ENCODE results near the gene PNPLA4. TPM values are rescaled to one million over a fixed set of nuclear protein-coding genes. Genes with fewer than 3 reads are reported as not detected.

PNPLA4 gene
- total RNA-seq, 1 donor from 2014 or later = 10.3 TPM

DNA sequence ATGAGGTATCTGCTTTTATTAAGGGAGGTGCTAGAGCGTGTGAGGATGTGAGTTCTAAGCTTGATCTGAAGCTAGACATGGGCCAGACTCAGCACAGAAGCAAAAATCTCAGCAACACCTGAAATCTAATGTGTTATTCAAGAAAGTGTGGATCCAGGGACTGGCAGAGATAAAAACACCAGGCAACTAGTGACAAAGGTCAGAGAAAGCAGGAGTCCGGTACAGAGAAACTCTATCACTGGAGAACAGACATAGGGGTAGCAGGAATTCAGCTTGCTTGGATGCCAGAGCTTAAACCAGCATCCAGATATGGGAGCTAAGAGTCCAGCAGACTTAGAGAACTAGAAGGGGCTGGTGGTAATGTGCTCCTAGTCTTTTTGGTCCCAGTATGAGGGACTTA lies 50.3 kb downstream of the PNPLA4 start:
- no peak for DNase-seq (ENCODE audit: low read depth)
- FAIRE-seq = no peak
- Histone ChIP-seq H3K36me3 (ENCODE audit: control insufficient read depth, insufficient read depth, low read length) (no peaks in the 10 kb centered on the region), H3K4me3 (ENCODE audit: low read depth, low read length) (no peak overlapping the region), H3K27me3 (ENCODE audit: control insufficient read depth, insufficient read depth, low read length) (no peaks in the 10 kb centered on the region)
- TF ChIP-seq, protein P1, sequence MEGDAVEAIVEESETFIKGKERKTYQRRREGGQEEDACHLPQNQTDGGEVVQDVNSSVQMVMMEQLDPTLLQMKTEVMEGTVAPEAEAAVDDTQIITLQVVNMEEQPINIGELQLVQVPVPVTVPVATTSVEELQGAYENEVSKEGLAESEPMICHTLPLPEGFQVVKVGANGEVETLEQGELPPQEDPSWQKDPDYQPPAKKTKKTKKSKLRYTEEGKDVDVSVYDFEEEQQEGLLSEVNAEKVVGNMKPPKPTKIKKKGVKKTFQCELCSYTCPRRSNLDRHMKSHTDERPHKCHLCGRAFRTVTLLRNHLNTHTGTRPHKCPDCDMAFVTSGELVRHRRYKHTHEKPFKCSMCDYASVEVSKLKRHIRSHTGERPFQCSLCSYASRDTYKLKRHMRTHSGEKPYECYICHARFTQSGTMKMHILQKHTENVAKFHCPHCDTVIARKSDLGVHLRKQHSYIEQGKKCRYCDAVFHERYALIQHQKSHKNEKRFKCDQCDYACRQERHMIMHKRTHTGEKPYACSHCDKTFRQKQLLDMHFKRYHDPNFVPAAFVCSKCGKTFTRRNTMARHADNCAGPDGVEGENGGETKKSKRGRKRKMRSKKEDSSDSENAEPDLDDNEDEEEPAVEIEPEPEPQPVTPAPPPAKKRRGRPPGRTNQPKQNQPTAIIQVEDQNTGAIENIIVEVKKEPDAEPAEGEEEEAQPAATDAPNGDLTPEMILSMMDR (IDR thresholded peaks at IDR 0.05; ENCODE audit: insufficient read depth, low read length, severe bottlenecking) = no peak

DNA sequence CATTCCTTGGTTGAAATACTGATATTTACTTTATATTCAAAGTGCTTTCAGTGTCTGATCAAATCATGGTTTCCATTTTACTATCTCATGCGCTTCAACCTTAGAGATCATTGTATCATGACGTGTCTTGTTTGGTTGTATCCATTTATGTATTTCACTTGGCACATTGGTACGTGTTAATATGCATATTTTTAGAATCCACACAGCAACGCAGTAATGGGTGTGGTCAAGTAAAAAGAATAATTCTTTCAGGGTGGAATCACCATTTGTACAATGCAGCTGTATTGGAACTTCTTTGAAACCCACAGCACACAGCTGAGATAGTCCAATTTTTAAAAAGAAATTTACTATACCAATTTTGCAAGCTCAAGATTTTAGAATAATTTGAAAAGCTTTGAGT lies 55.2 kb downstream of the PNPLA4 start:
- no peak overlapping the region for H3K4me3 ChIP-seq (ENCODE audit: low read depth, low read length)
- H3K36me3 ChIP-seq (ENCODE audit: control insufficient read depth, insufficient read depth, low read length) = no peaks in the 10 kb centered on the region
- FAIRE-seq (no peak), DNase-seq (ENCODE audit: low read depth) (no peak)
- TF ChIP-seq, protein P1 (IDR thresholded peaks at IDR 0.05; ENCODE audit: insufficient read depth, low read length, severe bottlenecking) = no peak
- H3K27me3 ChIP-seq (ENCODE audit: control insufficient read depth, insufficient read depth, low read length) = no peaks in the 10 kb centered on the region

DNA sequence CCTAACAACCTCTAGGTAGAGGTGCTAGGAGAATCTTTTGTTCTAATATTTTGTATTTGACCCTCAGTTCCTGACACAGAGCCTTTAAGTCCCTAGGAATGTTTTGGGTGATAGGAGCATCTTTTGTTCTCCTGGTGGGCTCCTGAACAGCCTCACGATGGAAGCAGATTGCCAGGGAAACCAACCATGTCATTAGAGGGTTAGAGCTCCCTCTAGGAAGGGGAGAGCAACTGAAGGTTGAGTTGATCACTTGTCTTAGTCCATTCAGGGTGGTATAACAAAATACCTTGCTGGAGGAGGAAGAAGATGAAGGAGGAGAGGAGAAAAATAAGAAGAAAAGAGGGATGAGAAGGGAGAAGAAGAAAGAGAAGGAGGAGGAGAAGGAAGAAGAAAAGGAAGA lies 75.0 kb downstream of the PNPLA4 start:
- TF ChIP-seq, protein P1 (IDR thresholded peaks at IDR 0.05; ENCODE audit: insufficient read depth, low read length, severe bottlenecking) = no peak
- DNase-seq (ENCODE audit: low read depth) (no peak), FAIRE-seq (no peak)
- H3K36me3 ChIP-seq (ENCODE audit: control insufficient read depth, insufficient read depth, low read length) = no peaks in the 10 kb centered on the region
- H3K4me3 ChIP-seq (ENCODE audit: low read depth, low read length) = no peak overlapping the region
- H3K27me3 ChIP-seq (ENCODE audit: control insufficient read depth, insufficient read depth, low read length) = no peaks in the 10 kb centered on the region

Other genes with a start within 250 kb of the PNPLA4 start
- not detected in 2 replicates for gene VCX, start 84.2 kb downstream of the PNPLA4 start, total RNA-seq
- gene VCX2, start 243.9 kb upstream of the PNPLA4 start, total RNA-seq = not detected in 2 replicates

Measured in bronchial epithelial cell (primary cell).